NB4 (cell line): ENCODE data around the gene ARHGEF10L.

Experiments
- MAX ChIP-seq: IDR thresholded peaks from 2 replicates; pipeline ENCODE4 v1.6.1; 2011; ENCODE audit warnings: low read depth, low read length
- MYC ChIP-seq: IDR thresholded peaks from 2 replicates; pipeline ENCODE4 v1.6.1; 2011; ENCODE audit warnings: low read depth, low read length
- POLR2A ChIP-seq: IDR thresholded peaks from 2 replicates; pipeline ENCODE4 v1.6.1; 2011; ENCODE audit warnings: mild to moderate bottlenecking; ENCODE audit not compliant: insufficient read length; ENCODE audit errors: extremely low read depth
- TF ChIP-seq, protein P1 (sequence below): IDR thresholded peaks from one replicate; pipeline ENCODE4 v1.5.1; 2012; ENCODE audit warnings: low read depth, low read length

- TF ChIP-seq POLR2A = no peak
- TF ChIP-seq, protein P1, sequence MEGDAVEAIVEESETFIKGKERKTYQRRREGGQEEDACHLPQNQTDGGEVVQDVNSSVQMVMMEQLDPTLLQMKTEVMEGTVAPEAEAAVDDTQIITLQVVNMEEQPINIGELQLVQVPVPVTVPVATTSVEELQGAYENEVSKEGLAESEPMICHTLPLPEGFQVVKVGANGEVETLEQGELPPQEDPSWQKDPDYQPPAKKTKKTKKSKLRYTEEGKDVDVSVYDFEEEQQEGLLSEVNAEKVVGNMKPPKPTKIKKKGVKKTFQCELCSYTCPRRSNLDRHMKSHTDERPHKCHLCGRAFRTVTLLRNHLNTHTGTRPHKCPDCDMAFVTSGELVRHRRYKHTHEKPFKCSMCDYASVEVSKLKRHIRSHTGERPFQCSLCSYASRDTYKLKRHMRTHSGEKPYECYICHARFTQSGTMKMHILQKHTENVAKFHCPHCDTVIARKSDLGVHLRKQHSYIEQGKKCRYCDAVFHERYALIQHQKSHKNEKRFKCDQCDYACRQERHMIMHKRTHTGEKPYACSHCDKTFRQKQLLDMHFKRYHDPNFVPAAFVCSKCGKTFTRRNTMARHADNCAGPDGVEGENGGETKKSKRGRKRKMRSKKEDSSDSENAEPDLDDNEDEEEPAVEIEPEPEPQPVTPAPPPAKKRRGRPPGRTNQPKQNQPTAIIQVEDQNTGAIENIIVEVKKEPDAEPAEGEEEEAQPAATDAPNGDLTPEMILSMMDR = no peak
- no peak for TF ChIP-seq MAX
- no peak for TF ChIP-seq MYC
Measured at GRCh38 chr1:17503146-17503545, 36.4 kb upstream of the ARHGEF10L start.
